NCI-H2171 (cell line): Measurements from ENCODE around the gene ALG1.

Experiments used
- DNase-seq: peaks from one replicate; lab custom pipeline; 2025; lab: John Stamatoyannopoulos, UW

Gene ALG1, protein sequence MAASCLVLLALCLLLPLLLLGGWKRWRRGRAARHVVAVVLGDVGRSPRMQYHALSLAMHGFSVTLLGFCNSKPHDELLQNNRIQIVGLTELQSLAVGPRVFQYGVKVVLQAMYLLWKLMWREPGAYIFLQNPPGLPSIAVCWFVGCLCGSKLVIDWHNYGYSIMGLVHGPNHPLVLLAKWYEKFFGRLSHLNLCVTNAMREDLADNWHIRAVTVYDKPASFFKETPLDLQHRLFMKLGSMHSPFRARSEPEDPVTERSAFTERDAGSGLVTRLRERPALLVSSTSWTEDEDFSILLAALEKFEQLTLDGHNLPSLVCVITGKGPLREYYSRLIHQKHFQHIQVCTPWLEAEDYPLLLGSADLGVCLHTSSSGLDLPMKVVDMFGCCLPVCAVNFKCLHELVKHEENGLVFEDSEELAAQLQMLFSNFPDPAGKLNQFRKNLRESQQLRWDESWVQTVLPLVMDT

DNA sequence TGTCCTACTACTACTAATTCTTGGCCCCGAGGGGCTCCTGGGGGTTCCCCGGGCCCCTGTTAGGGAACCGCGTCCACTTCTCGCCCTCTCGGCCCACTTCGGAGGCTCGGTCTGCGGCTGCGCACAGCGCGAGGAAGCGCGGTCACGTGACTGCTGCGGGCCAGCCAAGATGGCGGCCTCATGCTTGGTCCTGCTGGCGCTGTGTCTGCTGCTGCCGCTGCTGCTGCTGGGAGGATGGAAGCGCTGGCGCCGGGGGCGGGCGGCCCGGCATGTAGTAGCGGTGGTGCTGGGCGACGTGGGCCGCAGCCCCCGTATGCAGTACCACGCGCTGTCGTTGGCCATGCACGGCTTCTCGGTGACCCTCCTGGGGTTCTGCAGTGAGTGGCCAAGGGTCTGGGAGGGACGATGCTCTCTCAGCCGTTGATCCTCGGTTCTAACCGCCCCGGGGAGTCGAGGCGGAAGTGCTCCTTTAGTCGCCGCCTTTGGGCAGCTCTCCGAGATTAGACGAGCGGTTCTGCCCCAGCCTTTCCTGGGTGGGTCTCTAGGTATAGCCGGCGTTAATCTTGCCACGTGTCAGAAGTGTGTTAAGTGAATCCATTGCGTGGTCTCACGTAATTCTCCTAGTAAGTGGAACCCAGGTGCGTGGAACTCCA lies at the start of gene ALG1:
ALG1 (plus strand) TSS at position 163 of the 653 bp plus-strand sequence; CDS start at position 170, 7 bp downstream.
- peak; percentile 82 for DNase-seq

DNA sequence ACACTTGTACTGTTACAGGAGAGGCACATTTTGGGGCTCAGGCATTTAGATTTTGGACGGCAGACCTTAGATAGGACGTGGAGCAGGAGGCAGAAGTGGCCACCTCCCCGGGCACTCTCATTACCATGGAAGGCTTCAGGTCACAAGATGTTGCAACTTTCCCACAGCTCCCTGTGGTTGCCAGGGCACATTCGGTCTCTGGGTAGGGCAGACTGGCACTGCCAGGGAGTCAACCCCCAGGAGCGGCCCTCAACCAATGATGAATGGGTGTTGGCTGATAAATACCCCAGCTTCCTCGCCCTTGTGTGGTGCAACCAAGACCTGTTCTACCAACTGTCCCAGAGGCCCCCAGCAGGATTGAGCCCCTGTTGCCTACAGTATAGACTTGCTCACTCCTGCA lies 49.1 kb upstream of the ALG1 start:
- DNase-seq, result no peak

DNA sequence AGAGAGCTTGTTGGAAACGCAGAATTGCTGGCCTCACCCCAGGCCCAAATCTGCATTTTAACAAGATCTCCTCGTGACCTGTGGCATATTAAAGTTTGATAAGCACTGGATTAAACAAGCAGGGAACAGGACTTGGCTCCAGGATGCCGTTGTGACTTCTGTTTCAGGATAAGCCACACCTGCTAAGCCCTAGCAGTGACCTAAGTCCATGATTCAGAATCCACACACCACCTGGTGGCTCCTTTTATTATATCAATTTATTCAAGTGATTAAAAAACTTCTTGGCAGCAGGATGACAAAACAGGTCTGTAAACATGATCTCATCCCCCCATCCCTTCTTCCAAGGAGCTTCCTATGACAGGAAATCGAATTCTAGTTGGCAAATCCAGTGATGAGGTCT lies 47.0 kb upstream of the ALG1 start:
- DNase-seq, result peak; percentile 49

DNA sequence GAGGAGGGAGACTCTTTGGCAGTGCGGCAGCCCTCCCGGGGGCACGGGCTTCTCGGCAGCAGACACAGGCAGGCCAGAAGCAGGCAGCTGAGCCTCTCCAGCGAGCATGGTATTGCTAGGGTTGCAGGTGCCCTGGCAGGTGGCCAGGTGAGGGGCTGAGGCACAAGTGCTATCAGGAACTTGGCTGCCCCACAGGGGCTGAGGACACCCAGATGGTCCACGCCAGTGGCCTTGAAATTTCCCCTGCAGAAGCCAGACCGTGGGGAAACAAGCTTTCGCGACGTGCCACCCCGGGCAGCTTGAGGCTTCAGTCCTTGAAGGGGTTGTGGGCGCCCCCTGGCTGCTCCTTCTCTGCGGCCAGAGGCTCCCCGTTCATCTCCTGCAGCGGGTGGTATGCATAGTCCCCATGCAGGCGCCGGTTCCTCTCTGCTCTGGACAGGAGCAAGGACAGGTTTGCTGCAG lies 46.4 kb upstream of the ALG1 start:
- peak; percentile 22 for DNase-seq

DNA sequence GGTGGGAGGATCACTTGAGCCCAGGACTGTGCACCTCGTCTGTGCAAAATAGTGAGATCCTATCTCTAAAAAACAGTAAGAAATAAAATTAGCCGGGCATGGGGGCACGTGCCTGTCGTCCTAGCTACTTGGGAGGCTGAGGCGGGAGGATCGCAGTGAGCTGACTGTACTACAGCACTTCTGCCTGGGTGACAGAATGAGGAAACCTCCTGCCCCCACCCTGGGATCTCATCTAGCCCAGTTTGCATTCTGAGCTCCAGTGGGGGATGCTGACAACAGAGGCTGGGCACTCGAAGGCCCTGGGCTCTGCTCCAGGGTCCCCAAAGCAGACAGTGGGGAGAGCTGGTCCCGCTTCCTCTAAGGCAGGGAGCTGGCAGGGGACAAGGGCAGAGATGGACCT lies 45.0 kb upstream of the ALG1 start:
- no peak for DNase-seq

DNA sequence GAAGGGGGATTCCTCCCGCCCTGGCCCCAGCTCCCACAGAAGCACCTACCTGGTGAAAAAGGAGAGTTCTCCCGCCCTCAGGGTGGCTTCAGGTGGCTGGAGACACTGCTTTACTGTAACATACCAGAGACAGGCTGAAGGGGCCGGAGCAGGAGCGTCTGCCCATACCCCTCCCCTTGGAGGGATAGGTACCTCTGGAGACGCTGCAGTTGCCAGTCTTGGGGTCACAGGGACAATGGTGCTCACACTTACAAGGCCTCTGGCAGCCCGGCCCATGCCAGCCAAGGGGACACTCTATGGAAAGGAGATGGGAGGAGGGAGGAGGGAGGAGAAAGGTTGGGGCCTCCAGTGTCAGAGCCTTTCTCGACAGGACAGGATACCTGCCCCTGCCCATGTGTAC lies 44.6 kb upstream of the ALG1 start:
- no peak for DNase-seq

DNA sequence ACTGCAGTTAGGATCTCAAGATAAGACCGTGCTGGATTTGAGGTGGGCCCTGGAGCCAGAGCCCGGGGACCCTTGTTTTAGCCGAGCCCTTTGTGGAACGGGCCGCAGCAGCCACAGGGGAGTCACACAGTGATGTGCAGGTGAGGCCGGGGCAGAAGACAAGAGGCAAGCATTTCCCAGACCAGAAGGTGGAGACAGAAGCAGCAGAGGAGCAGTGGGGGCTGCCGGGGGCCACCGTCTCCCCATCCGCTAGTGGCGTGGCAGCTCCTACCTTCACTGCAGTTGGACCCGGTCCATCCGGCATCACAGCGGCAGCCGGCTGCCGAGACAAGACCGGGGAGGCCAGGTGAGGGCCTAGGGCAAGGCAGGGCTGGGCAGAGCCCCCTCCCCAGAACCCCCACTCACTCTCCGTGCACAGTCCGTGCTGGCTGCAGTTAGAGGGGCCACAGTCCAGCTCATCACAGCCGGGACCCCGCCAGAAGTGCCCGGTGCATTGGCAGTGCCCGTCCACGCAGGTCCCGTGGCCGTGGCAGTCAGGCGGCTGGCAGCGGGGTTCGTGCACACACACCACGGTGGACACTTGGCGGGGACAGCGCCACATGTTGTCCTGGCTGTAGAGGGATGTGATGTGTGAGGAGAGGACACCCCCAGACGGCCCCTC lies 43.9 kb upstream of the ALG1 start:
- DNase-seq, result no peak

DNA sequence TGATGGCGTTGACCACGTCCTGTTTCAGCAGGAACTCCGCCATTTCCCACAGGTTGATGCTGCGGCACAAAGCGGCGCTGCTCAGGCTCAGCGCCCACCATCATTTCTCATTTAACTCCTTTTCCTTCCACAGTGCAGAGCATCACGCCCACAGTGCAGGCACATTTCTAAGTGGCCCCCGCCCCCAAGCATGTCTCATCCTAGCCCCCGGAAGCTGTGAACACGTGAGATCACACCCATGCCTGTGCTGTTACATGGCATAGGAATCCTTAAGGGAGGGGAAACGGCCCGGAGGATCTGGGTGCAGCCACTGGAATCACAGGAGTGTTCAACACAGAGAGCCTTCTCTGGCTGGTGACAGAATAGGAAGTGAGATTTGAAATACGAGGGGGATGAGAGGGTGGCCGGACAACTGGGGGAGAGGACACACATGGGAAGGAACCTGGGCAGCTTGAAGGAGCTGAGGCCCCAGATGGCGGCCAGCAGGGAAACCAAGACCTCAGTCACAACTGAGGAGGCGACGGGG lies 42.6 kb upstream of the ALG1 start:
- no peak for DNase-seq

DNA sequence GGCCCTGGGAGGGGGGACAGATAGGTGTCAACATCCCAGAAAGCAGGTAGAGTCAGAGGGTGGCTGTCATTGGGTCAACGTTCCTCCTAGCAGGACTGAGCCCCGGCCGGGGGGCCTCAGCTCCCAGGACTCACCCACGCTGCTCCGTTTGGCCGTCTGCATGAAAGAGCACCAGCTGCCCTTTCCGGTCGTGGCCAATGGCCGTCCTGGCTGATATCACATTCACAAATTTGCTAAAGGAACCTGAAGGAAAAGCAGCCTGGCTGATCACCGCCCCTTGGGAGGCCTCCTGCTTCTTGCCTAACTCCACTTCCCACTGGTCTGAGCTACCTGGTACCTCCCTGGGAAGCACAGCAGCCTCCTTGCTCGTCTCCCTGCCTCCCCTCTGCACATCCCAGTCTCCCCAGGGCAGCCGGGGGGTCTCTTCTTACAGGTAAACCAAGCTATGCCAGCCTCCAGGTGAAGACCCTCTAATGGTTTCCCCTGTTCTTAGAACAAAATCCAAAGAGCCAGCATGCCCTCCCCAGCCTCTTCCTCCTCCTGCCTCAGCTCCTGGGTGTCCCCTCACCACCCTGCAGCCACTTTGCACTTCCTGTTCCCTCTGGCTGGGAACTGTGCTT lies 41.3 kb upstream of the ALG1 start:
- no peak for DNase-seq

DNA sequence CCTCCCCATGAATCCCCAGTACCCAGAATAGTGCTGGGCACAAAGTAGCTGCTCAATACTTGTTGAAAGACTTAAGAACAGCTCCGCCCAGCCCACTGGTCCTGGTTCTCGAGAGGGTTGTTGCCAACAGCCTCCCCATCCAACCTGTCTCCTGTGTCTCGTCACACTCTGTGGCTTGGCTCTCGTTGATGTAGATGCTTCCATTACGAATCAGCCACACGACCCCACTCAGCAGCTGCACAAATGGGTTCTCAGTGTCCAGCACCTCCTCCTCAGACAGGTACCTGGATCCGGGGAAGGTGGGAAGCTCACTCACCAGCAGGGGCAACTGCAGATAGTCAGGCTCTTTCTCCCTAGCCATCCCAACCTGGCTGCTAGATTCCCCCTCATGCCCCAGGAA lies 40.0 kb upstream of the ALG1 start:
- DNase-seq, result no peak

DNA sequence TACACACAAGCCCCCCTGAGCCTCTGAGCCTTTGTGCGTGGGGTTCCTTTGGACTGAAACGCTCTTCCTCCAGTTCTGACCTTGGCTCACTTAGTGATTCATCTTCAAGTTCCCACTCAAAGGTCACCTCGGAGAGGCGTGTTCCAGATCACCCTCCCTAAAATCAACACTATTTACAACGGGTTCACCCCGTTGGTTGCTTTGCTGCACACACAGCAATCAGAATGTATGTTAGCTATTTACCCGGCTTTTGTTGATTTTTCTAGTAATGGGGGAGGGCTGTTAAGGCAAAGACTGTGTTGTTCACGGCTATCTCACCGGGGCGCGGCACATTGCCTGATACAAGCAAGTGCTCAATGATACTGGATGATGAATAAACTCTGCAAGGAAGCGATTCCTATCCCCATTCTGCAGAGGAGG lies 38.9 kb upstream of the ALG1 start:
- no peak for DNase-seq

DNA sequence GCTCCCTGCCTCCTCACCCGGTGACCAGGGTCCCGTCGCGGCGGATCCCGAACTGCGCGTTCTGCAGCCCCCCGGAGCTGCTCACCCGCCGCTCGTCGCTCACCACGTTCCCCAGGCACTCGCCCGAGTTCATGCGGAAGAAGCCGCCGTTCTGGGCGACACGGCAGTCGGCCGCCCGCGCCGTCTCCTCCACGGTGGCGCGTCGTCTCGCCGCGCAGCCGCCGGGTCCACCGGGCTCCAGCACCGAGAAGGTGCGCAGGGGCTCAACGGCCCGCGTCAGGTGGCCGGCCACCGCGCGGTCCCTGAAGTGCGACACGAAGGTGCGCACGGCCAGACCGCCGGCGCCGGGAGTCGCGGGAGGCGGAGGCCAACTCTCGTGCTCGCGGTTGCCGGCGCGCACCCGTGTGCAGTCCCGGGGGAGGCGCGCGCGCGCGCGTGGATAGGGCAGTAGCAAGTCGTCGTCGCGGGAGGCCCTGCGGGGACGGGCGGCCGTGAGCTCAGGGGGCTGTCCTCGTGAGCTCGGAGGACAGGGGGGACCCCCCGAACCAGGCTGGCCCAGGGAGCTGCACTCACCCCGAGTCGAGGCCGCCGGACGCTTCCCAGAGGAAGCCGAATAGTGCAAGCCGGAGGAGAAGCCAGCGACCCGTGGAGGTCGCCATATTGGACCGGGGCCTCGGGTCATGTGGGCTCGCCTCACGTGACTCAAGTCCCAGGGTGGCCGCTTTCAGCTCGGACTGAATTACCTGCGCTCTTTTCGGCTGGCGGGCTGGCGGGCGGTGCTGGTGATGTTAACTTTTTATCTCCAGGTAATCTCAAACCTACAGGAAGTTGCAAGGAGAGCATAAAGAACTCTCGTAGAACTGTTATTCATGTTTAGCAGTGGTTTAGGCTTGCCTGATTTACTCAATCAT lies 38.1 kb upstream of the ALG1 start, which contains the start of gene NAGPA:
NAGPA (minus strand) TSS at position 680 of the 911 bp plus-strand sequence; CDS start at position 659, 21 bp downstream.
- peak; percentile 76 for DNase-seq

DNA sequence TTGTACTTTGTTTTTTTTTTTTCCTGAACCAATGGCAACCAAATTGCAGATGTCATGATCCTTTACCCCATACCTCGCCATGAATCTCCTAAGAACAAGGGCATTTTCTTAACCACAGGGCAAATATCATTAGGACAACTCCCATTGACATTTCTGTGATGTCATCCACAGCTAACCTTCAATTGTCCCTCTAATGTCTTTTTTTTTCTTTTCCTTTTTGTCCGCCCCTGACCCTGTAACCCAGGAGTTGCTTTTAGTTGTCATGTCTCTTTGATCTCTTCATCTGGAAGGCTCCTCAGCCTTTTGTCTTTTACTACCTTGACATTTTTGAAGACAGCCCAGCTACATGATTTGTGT lies 37.5 kb upstream of the ALG1 start:
- no peak for DNase-seq

DNA sequence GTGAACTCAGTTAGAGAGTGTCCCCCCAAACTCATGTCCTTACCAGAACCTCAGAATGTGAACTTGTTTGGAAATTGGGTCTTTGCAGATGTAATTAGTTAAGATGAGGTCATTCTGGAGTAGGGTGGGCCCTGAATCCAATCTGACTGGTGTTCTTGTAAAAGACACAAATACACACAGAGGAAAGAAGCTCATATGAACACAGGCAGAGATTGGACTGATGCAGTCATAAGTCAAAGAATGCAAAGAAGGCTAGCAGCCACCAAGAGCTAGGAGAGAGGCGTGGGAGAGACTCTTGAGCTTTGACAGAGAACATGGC lies 35.8 kb upstream of the ALG1 start:
- no peak for DNase-seq

DNA sequence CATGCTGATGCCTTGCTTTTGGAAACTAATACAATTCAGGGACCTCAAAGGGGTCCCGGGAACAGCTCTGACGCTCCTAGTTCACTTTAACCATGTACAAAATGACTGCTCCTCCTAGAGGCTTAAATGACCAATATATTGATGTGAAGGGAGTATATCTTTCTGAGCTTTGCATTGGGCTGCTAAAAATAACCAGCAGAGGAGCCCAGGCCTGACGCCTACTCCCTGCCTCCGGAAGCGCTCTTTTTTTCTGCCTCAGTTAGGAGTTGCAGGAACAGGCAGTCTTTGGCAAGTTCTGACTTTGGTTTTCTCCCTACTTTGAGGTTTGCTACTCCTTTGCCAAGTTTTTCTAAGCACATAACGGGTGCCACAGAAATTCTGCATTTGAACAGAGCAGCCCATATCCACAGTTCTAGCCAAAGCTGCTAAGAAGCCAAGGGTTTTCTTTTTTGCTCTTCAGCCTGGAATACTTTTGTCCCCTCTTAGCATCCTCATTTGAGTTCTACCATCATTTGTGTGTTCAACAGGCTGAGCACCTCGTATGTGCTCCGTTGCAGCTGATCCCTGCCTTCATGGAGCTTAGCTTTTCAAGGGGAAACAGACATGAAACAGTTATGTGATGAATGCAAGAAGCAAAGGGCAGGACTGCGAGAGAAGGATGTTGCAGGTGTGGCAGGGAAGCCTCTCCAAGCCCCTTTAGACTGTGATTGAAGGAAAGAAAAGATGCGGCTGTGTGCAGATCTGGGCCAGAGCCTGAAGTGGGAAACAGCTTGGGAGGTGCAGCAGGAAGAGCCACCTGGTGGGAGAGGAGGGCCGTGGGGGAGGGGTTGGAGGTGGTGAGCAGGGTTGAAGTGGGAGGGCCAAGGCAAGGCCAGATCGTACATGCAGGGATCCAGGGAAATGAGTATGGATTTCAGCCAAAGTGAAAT lies 35.2 kb upstream of the ALG1 start:
- peak; percentile 16 for DNase-seq

DNA sequence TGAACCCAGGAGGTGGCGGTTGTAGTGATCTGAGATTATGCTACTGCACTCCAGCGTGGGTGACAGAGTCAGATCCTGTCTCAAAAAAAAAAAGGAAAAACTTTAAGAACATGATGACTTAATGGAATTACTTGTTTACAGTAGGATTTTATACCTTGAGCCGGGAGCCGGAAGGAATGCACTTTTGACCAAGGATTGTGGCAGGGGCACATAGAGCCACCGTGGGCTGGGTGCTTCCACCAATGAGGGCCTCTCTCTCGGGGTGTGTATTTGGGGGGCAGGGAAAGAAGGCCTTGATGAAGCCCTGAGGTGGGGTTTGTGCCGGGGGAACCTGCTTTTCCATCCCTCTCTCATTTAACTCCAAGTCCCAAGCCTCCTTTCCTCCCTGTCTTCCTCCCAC lies 31.2 kb upstream of the ALG1 start:
- DNase-seq, result no peak

DNA sequence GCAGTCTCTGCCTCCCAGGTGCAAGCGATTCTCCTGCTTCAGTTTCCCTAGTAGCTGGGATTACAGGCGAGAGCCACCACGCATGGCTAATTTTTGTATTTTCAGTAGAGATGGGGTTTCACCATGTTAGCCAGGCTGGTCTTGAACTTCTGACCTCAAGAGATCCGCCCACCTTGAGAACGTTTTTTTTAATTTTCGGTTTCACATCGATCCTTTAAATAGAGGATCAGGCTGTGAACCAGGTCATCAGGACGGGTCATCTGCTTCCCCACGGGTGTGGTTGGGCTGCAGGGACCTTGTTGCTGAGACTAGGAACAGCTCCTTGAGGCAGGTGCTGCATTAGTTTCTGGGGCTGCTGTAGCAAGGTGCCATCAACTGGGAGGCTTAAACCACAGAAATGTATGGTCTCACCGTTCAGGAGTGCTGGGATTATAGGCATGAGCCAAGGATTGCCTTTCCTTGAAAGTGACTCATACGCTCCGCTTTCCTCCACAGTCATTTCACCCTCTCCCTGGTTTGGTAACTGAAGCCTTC lies 30.0 kb upstream of the ALG1 start:
- no peak for DNase-seq

DNA sequence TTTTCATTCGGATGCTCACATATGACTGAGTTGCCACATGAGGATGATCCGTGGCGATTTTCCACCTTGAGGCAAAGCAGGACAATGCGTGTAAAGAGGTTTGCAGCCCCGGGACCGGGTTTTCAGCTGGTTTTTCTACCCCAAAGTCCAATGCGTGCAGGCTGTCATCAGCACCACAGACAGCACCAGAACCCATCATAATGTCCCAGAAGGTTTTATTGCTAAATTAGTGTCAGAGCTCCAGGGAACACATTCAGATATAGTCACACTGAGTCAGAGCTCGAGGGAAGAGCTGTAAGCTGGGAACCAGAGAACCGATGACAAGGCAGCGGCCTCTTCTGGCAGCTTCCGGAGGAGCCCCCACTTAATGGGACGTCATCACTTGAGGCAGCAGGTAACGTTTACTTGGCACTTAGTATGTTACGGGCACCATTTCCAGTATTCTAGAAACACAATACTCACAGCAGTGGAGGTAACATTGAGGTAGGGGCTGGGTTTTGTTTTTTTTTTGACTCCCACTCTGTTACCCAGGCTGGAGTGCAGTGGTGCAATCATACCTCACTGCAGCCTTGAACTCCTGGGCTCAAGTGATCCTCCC lies 29.0 kb upstream of the ALG1 start:
- DNase-seq, result no peak

DNA sequence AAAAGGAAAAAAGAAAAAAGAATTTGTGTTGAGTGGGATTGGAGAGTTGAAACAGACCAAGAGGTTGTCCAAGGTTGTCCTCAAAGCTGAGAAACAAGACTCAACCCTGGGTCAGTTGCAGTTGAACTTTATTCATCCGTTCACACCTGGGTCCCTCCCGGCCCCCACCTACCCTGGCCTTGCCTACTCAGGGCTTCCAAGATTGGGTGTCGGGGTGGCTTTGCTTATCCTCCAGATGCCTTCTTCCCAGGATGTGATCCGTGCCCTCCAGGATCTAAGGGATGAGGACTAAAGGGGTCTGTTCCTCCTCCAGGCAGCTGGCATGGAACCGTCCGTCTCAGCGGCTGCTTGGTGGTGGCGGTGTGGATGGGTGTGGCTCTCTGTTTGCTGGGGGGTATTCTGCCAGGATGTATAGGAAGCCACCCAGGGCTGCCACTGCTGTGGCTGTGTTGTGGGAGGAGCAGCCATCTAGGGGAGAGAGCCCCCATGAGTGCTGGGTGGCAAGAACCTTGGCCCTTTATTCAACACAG lies 27.6 kb upstream of the ALG1 start:
- DNase-seq, result no peak
